Left kidney (tissue), 2 donors: ENCODE data around the gene MPP1. TPM values are rescaled to one million over a fixed set of nuclear protein-coding genes. Genes with fewer than 3 reads are reported as not detected.

ENCODE experiments used
- DNase-seq: peaks from one replicate; pipeline ENCODE4 v3.0.0-alpha.2; 2013
- polyA plus RNA-seq: library from polyadenylated mRNA; unstranded; fragments of 120-200 nt; gene quantifications from one replicate; pipeline ENCODE4 v1.2.1, GENCODE V29; 2013; ENCODE audit not compliant: insufficient read length

MPP1 gene
- polyA plus RNA-seq, 1 donor, result 40.7 TPM

DNA sequence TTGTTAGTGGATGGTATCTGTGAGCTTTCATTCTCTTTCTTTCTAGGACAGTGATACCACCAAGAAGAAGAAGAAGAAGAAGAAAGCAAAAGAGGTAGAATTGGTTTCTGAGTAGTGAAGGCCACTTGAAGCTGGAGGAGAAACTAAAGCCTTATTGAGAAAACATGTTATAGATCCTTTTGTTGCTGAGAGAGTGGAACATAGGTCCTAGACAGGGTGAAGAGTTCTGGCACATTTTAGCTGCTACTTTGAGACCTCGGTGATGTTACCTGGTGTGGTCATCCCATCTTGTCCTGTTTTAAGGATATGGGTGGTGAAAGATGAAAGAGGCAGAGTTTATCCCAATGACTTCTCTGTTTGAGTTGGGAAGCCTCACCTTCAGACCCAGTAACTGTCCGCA lies 28.5 kb downstream of the MPP1 start:
- DNase-seq, result no peak

DNA sequence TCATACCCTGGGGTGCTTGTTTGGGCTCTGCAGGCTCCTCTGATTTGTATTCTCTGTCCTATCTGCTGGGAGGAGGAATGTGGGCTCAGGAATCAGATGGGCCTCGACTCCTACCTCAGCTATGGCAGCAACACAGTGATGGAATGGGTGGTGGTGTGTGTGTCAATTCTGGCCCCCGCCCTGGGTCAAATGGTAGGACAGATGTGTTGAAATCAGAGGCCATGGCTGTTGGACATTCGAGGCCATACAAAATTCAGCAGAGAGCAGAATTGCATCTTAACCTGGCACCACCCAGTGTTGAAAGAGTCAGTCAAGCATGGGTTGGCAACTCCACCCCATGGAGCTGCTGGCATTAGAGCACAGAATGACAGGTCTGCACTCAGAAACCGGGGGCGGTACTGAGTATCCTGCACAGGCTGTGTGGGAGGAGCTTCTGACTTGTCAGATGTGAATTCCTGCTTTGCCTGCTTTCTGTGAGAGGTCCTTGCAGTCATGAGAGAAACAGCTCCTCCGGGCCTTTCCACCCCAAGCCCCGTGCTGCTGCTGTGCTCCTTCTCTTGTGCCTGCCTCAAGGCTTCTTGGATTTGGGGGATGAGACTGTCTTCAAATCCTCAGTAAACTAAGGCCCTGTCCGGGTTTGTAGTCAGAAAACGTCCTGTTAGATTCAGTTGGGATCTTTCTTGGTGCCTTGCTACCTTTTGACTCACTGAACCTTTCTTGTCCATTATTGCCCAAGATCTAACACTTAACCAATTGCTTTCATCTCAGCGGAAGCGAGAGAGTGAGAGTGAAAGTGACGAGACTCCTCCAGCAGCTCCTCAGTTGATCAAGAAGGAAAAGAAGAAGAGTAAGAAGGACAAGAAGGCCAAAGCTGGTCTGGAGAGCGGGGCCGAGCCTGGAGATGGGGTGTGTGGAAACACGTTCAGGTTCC lies 29.6 kb downstream of the MPP1 start:
- DNase-seq, result no peak

DNA sequence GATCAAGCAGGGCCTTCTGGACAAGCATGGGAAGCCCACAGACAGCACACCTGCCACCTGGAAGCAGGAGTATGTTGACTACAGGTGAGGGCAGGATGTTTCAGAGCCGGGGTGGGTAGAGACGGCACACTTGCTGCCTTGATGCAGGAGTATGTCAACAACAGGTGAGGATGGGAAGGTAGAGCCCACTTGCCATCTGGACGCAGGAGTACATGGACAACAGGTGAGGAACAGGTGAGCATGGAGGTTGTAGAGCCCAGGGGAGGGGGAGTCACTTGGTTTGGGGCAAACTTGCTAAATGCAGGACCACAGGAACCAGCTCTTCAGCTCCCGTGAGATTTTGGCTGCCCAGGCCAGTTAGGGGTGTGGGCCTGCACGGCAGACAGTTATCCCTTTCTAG lies 30.7 kb downstream of the MPP1 start:
- no peak for DNase-seq

- peak; percentile 91 for DNase-seq
These were observed 42.6 kb downstream of the MPP1 start, which contains the start of gene DKC1 for GRCh38 chrX:154762537-154763296. TSS of gene DKC1 (plus strand) at chrX:154762864. CDS start at chrX:154762966, 102 bp downstream.

DNA sequence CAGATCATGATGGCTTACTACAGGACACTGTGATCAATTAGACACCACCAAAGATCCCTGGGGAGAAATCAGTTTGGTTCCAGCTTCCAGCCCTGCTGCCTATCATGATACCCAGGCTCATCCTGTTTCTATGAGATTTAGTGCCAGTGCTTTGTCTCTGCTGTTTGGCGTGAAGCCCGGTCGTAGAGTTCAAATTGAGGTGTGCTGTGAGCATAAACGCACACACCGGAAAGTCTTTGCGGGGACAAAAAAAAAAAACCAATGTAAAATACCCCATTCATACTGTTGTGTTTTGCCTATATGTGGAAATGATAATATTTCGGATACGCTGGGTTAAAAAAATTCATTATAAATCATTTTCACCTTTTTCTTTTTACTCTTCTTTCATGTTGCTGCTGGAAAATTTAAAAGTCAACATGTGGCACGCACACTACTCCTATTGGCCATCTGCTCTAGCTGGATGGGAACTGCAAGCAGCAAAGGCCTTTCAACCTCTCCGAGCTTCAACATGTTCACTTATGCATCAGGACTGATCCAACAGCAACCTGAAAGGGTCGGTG lies 43.2 kb downstream of the MPP1 start:
- DNase-seq, result no peak

DNA sequence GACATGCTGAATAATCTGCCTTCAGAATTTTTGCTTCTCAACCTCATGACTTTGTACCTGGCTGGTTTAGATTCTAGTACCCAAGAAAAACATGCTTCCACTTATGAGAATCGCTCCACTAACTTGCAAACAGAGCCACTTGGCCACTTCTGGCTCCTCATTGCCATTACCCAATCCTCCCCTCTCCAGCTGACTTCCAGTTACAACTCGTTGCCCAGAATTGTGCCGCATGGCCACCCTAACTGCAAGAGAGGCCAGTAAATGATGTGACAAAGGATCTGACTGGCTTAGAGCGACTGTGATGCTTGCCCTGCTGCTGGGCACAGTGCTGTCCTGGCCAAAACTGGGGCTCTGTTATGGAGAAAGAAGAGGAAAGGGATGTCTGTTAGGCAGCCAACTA lies 46.6 kb downstream of the MPP1 start:
- DNase-seq, result no peak

- no peak for DNase-seq
These were observed 53.5 kb downstream of the MPP1 start for GRCh38 chrX:154751669-154752271.

GRCh38 chrX:154751203-154751668 lies 54.0 kb downstream of the MPP1 start:
- DNase-seq, result no peak

DNA sequence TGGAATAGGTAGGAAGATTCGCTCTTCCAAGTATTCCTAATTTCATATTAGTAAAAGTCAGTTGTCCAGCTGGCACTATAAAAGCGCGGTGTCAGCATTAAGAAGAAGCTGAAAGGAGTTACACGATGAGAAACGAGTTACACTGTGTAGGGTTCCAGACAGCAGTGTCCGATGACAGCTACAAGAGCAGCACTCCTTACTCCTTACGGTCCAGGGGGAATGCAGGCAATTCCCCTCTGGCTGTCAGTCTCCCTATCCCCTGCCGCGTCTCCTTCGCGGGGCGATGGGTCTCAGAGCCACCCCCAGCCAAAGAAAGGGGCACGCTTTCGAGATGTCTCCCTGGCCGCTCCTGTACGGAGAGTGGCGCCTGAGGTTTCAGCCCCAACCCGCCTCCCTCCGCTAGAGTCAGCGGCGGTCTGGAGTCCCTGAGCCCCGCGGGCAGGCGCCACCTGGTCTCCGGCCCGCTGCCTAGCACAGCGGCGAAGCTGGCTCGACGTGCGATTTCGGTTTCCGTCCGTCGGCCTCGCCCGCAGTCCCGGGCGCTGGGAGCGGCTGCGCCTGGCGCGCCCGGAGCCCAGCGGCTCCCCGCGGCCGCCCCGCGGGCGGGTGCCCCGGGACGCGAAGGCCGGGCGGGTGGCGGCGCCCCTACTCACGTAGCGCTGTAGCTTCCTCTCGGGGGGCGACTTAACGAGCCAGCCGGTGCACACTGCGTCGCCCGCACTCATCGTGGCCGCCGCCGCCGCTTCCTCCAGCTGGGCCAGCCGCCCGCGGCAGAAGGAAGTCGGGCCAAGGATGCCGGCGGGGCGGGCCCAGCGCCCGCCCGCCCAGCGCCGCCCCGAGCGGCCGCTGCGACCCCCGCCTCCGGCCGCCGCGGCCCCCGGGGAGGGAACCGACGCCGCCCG lies 54.7 kb downstream of the MPP1 start, which contains the start of gene GAB3:
Gene GAB3, minus strand, starts transcription at position 777 of the 902 bp plus-strand sequence. Its CDS starts 52 bp downstream, at position 725.
- no peak for DNase-seq

- no peak for DNase-seq
These were observed 55.4 kb downstream of the MPP1 start for GRCh38 chrX:154749856-154750255.

DNA sequence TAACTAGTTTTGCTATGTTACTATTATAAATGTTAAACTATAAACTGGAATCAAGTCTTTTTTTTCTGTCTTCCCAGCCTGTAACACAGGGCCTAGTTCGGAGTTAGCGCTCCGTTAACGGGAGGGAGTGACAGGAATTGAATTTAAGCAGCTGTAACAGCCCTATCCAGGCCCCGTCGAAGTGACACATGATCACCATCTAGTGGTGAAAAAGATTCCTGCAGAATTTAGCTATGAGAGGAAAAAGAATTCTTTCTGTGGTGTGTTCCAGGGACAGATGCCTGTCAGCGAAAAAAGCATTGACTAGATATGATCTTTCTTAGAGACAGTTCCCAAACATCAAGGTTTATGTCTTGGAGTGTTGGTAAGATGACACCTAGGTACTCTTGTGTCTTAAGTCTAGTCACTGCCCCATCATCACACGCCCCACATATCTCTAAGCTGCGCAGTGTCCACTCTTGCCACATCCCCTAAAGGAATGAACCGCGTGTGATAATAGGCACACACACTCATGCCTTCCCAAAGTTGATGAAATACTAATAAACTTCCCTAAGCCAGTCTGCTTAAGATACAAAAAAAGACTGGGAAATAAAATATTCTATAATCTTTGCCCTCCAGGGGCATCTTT lies 56.5 kb downstream of the MPP1 start:
- DNase-seq, result no peak

GRCh38 chrX:154742613-154743012 lies 62.7 kb downstream of the MPP1 start:
- no peak for DNase-seq

GRCh38 chrX:154739952-154740465 lies 65.3 kb downstream of the MPP1 start:
- DNase-seq, result no peak

DNA sequence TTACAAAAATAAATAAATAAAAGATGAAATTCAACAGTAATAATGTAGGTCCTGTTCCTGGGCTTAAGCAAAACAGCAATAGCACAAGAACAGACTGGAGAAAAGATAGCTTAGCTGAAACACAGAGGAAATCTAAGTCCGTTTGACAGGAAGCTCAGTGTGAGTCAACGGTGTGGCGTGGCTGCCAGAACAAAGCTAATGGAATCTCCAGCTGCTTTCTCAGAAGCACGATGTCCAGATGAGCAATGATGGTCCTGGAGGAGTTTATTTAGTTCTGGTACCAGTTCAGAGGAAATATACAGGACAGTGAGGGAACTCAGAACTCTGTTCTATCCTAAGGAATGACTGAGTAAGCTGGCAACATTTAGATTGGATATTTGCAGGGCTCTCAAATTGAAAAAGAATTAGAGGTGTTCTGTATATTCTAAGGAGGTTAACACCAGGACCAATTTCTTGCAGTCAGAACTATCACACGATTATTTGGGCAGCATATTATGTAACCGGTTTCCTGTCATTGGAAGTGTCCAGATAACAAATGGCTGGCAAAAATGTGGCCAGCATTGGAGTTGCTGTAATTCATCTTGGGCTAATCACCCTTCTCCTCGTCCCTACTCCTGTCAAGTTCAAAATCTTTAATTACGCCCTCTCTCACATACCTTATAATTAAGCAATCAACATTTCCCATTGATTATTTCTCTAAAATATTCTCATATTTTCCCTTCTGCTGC lies 67.1 kb downstream of the MPP1 start:
- no peak for DNase-seq

GRCh38 chrX:154737136-154737535 lies 68.1 kb downstream of the MPP1 start:
- DNase-seq, result no peak

- DNase-seq, result no peak
These were observed 69.4 kb downstream of the MPP1 start for GRCh38 chrX:154735695-154736393.

DNA sequence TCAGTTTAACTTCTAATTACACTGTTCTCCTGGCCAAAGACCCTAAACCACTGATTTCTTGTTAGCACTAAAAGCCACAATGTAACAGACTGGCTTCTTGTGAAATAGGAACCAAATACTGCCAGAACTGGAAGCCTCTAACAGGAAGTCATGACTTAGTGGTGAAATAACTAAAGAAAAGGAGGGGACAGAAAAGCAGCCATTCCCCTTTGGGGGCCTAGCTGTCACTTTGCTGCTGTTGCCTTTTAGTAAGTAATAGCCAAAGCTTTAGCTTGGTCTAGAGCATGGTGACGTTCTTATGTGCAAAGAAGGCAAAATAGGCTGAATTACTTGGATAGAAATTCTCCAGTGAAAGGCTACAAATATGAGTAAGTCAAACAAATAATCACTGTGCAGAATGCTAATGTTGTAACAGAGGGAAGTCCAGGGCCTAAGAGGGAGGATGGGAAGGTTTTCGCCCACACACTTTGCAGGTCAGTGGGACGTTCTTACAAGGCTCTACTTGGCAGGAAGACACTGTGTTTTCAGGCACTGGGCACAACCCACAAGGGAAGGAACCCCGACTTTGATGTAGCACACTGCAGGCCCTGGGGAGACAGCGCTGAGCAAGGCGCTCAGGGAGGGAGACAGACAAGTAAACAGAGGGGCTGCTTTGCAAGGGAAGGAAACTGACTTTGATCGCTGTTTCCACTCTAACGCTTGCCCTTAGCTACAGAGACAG lies 71.1 kb downstream of the MPP1 start:
- no peak for DNase-seq

- no peak for DNase-seq
These were observed 72.2 kb downstream of the MPP1 start for GRCh38 chrX:154733066-154733425.
